ENCODE measurements around the gene PLCB2.

PLCB2 gene, protein sequence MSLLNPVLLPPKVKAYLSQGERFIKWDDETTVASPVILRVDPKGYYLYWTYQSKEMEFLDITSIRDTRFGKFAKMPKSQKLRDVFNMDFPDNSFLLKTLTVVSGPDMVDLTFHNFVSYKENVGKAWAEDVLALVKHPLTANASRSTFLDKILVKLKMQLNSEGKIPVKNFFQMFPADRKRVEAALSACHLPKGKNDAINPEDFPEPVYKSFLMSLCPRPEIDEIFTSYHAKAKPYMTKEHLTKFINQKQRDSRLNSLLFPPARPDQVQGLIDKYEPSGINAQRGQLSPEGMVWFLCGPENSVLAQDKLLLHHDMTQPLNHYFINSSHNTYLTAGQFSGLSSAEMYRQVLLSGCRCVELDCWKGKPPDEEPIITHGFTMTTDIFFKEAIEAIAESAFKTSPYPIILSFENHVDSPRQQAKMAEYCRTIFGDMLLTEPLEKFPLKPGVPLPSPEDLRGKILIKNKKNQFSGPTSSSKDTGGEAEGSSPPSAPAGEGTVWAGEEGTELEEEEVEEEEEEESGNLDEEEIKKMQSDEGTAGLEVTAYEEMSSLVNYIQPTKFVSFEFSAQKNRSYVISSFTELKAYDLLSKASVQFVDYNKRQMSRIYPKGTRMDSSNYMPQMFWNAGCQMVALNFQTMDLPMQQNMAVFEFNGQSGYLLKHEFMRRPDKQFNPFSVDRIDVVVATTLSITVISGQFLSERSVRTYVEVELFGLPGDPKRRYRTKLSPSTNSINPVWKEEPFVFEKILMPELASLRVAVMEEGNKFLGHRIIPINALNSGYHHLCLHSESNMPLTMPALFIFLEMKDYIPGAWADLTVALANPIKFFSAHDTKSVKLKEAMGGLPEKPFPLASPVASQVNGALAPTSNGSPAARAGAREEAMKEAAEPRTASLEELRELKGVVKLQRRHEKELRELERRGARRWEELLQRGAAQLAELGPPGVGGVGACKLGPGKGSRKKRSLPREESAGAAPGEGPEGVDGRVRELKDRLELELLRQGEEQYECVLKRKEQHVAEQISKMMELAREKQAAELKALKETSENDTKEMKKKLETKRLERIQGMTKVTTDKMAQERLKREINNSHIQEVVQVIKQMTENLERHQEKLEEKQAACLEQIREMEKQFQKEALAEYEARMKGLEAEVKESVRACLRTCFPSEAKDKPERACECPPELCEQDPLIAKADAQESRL

DNA sequence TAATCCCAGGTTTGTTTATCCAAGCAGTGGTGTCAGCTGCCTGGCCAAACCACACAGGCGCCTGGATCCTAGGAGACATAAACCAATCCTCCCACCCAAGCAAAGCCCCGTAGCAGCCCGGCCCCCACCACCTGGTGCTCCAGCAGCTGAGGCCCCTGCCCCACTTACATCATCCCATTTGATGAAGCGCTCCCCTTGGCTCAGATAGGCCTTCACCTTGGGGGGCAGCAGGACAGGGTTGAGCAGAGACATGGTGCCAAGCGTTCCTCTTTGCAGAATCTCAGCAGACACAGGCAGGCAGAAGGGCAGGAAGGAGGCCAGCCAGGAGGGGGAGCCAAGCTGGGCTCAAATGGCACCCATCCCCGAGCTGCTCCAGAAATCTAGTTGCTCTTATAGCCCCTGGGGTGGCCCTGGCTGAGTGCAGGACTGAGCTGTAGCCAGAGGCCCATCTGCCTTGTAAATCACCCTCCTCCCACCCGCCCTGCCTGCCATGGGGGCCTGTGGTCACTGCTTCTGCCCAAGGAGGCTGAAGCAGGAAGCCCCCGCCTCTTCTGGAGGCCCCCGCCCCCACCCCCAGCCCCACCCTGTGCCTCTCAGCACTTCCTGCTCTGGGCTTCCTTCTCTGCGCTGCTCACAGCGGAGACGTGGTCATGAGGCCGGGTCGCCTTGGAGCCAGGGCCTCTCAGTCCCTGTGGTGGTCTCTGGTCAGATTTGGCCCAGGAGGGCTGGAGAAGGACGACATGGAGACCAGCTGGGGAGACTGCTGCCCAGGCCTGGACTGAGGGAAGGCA is at the start of gene PLCB2:
Gene PLCB2, minus strand, starts transcription at position 515 of the 791 bp plus-strand sequence. Its CDS starts 263 bp downstream, at position 252.
- peak; percentile 90 for FAIRE-seq

DNA sequence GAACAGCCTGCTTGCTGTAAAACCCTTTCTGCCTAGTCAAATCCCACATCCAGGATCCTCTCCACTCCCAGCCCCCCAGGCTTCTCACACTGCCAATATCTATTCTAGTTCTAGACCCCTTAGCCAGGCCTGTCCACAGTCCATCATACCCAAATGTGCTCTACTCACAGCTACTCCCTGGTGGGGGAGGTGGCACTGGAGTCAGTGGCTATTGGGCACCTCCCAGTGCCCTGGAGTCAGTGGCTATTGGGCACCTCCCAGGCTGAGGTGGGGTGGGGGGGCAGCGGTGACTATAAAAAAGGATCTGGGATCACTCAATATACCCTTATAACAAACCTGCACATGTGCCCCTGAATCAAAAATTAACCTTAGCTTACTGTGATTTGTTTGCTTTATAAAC is 49.5 kb upstream of the PLCB2 start:
- FAIRE-seq (no peak), DNase-seq (ENCODE audit: insufficient read length, low spot score) (no peak)

More for the DNA sequence above, at the start of gene PLCB2:
- no peak for DNase-seq (ENCODE audit: insufficient read length, low spot score)

DNA sequence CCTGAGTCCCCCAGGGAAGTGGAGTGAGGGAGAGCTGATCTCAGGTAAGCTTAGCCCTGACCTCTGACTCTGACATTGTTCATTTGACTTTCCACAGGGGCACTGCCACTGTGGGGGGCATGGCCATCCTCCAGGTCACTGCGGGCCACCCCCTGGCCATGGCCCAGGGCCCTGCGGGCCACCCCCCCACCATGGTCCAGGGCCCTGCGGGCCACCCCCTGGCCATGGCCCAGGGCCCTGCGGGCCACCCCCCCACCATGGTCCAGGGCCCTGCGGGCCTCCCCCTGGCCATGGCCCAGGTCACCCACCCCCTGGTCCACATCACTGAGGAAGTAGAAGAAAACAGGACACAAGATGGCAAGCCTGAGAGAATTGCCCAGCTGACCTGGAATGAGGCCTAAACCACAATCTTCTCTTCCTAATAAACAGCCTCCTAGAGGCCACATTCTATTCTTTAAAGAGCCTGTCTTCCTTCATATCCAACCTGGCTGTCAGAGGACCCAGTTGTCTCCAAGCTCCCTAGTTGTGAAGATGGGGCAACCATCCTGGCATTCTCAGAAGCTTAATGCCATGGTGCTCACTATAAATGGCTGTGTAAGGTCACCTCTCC is 48.3 kb upstream of the PLCB2 start:
- no peak for FAIRE-seq

DNA sequence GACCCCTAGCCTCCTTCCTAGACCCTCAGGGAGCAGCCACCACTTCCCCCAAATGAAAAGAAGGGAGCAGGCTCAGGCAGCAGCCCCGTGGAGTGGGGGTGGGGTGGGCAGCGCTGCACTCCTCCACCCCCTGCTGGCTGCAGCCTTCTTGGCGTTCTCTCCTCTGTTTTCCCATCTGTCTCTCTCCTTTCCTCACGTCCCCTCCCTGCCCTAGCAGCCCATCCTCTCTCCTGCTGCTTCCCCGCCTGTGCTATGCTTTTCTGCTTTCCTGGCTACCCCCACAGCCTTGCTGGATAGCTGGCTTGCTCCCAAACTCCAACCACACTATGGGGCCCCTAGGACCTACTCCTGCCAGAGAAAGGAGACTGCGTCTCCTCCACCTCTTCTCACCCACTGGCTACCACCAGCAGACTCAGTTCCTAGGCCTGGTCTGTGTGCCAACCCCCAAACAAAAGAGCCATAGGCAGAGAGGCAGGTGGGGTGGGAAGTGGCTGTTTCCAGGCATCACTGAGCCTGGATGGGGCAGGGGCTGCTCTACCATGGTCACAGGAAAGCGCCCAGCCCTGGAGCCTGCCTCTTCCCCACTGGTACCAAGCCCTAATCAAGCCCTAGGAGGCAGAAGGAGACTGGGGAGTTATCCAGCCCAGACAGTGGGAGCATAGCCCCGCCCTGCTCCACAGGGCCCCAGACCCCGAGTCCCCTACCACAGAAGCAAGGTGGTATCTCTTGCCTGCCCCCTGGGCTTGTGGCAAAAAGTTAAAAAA is 46.9 kb upstream of the PLCB2 start:
- no peak for DNase-seq (ENCODE audit: insufficient read length, low spot score)

More for the DNA sequence above, 48.3 kb upstream of the PLCB2 start:
- DNase-seq (ENCODE audit: insufficient read length, low spot score), result no peak

DNA sequence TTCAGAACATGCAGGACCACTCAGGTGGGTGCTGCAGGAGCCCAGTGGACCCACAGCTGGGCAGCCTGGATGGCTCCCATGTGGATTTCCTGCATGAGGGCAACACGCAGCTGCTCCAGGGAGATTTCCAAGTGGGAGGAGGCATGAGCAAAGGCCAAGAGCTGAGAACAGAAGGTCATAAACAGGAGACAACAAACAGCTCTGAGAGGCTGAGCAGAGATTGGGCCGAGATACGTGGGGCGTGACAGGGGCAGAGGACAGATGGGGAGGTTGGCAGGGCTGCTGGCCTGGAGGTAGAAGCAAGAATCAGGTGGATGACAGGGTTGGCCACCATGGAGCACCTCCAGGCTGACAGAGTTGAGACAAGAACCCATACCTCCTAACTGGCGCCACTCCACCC is 46.0 kb upstream of the PLCB2 start:
- FAIRE-seq, result no peak

More for the DNA sequence above, 46.9 kb upstream of the PLCB2 start:
- FAIRE-seq, result no peak

DNA sequence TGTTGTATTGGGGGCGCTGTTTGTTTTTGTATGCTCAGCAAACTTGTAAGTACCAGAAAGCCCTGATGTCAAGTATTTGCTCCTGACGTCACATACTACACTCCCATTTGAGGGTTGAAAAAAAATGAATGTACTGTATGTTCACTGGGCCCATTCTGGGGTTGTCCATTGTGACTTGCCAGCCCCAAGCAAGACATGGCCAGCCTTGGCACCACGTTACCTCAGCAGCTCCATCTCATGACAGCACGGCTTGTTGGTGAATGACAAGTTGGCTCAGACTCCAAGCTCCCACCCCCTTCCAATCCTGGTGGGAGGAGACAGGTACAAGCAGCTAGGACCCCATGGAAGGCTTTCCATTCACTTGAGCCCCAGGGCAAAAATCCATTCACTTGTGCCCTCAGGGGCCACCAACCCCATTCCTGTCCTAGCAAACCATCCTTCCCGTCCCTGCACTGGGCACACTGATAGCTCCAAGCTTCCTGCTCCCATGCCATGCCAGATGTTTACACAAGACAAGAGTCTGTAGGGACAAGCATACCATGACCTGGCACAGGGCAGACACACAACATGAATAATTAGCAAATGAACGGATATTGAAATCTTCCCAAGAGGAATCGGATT is 44.7 kb upstream of the PLCB2 start:
- FAIRE-seq (no peak), DNase-seq (ENCODE audit: insufficient read length, low spot score) (no peak)

More for the DNA sequence above, 46.0 kb upstream of the PLCB2 start:
- no peak for DNase-seq (ENCODE audit: insufficient read length, low spot score)

DNA sequence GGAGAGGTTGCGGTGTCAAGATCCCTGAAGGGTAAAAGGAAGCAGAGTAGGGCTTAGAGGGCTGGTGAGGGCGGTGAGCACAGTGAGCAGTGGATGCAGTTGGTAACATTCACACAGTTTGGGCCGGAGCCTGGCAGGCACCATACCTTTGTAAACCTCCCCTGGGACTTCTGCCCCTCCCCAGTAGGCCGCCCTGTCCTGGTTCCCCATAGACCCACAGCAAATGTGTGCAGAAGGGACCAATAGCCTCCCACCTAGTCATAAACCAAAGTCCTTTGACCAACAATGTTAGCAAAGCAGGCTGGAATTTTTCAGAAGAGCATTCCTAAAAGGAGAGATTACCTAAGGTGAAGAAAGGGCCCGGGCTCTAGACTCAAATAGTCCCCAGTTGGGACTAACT is 41.4 kb upstream of the PLCB2 start:
- no peak for DNase-seq (ENCODE audit: insufficient read length, low spot score)
- FAIRE-seq, result no peak

DNA sequence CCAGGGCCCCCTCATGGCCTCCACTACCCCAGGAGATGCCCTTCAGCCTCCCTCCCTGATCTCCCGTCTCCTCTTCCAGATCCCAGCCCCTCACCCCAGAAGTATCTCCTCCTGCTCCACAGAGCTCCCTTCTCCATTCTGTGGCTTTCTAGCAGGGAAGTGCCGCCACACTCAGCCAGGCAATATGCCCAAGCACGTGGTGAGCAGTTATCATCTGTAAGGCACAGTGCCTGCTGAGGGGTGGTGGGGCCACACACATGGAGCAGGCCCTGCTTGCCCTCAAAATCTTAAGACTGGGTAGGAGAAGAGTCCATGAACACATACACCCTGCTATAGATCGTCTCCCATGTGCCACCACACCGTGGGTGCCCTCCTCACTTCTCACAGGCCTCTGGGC is 40.7 kb upstream of the PLCB2 start:
- DNase-seq (ENCODE audit: insufficient read length, low spot score), result no peak
- FAIRE-seq, result no peak

DNA sequence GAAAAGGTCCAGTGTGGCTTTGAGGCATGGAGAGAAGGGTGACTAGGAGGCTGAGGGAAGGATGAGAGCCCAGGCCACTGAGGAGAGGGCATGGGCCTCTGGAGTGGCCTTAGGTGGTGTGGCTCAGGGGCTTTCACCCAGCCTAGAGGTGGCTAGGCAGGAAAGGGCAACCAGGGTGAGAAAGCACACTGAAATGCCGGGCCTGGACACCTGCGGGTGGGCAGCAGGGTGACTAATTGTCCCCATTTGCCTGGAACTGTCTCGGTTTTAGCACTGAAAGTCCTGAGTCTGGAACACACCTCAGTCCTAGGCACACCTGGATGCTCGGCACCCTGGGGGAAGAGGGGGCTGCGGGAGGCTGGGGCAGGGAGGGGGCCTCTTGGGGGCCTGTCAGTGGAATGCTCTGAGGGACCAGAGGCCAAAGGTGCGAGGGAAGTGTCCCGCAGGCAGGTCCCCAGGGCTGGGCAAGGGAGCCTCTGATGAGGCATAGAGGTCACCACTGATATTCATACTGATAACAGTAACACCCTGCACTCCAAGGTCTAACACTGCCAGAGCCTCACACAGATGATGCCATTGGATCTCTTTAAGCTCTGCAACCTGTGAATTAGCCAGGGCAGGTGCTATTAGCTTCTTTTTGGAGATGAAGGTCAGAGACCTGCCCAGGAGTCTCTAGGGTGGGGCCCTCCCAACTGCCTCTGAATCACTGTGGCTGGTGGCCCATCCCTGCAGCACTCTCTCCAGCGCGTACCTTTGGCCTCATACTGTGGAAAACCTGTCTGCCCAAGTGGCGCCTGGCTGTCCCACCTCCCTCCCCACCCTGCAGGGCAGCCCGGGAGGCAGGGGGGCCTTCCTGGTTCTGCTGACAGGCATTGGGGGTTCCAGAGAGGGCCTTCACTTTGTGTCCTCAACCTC is 40.1 kb upstream of the PLCB2 start:
- no peak for FAIRE-seq
- no peak for DNase-seq (ENCODE audit: insufficient read length, low spot score)

DNA sequence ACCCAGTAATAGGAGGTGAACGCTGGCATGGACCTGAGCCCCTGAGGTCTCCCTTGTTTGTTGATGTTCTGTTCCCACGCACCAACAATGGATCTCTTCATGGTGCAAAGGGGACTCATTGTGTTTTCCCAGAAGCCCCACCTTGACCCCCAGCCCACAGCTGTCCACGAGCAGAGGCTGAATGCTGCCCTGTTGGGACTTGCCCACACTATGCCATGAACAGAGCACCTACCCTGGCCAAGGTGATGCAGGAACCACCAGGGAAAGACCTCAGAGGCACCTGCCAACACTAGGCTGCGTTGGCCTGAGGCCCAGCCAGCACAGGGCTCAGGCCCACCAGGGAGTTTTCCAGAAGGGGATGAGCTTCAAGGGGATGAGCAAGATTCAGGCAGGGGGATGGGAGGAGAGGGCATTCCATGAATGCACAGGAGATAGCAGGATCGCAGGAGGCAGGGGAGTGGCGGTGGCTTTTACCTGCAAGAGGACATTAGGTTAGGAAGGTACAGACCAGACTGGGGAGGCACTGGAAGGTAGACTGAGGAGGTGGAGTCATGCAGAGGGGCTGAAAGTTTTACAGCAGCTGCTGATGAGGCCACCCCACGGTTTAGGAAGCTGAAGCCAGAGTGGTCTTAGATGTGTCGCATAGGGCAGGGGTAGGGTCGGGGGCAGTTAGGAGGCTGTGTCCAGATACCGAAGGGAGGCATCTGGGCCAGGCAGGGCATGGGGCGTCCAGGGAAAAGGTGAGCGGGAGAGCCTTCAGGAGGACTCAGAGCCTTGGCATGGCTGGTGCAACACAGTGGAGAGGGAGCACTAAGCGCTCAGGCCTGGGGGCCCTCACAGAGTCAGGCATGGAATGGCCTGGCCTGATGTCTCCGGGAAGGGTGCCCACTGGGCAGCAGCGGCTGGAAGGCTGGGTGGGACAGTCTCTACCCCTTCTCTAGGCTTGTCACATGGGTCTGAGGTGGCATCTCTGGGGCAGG is 39.1 kb upstream of the PLCB2 start:
- FAIRE-seq (no peak), DNase-seq (ENCODE audit: insufficient read length, low spot score) (no peak)

DNA sequence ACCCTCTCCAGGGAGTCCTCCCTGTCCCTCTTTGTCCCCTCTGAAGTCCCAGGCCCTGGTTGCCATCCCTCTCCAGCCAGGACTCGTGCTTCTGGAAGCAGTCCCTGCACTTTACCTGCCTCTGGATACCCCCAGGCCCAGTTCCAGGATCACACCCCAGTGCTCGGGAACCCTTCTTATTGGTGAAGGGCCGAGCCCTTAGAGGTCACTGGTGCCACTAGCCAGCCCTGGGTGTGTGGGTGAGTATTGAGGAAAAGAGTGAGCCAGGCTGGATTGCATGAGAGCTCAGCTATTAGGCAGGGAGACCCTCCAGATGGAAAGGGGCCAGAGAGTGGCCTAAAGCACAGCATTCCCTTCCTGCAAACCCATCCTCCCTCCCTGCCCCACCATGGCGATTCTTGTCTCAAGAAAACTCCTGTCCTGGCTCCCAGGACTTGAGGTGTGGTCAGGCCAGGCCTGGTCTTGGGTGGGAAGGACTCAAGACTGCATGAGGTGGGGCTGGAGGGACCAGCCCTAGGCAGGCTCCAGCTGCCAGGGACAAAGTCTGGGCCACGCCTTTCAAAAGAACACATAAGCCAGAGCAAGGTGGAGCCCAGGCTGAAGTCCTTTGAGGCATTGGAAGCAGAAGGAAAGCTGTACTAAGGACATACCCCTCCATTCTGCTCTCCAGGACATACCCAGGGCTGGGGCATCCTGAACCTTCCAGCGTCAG is 38.3 kb upstream of the PLCB2 start:
- no peak for FAIRE-seq
- DNase-seq (ENCODE audit: insufficient read length, low spot score), result no peak

DNA sequence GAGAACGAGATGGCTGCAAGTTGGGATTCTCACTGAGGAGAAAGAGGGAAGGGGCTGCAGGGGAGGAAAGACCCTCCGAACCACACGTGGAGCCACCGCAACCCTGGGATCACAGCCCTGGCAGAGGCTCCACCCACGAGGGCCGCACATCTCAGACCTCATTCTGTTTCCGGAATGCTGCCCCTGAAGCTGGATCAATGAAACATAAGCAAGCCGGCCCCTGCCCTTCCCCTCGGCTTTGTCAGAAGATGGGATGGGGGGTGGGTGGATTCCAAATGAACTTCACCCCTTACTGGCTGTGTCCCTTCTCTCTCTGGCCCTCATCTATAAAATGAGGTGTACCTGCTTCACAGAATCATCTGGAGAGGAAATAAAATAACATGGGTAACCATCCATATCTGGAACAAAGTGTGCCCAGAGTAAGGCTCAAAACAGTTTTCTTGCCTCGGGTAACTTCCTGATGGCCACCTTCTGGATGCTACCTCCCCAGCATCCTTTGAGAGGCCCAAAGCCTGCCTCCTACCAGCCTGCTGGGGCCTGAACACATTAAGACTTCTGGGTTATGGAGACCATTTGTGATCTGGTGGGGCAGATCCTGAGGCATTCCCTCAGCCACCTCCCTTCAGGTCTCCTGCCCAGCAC is 37.6 kb upstream of the PLCB2 start:
- DNase-seq (ENCODE audit: insufficient read length, low spot score), result no peak
- no peak for FAIRE-seq

DNA sequence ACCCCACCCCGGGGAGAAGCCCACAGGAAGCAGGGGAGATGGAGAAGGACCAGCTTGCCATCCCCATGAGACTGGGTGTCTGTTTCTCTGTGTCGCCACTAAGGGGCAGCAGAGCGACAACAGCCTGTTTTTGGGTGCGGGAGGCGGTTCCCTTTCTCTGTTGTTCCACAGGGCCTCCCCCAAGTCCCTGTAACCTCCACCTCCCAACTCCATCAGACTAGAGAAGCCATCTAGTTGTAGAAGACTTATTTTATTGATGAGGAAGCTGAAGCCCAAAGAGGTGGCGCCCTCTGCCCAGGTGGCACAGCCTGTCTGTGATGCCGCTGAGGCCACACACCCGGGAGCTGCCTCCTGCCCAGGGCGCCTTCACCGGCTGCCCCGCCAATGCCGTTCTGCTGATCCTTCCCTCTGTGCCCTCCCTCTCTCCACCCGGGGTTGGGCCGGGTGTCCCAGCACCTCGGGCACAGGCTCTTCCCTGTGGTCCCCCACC is 36.9 kb upstream of the PLCB2 start:
- FAIRE-seq (peak; percentile 78), DNase-seq (ENCODE audit: insufficient read length, low spot score) (peak; percentile 77)

DNA sequence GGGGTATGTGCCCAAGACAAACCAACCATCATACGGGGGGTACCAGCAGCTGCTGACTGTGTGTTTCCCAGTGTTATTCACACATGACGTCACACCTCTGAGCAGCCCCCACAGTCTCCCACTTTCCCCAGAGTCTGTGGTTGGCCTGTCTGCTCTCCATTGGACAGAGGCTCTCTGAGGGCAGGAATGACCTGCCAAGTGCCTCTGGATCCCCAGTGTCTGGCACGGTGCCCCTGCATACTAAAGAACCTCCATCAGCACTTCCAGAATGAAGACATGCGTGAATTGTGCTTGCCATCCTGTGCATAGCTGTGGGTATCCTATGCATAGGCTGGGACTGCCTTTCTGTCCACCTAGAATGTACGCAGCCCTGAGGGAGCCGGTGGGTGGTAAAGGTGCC is 36.5 kb upstream of the PLCB2 start:
- FAIRE-seq, result no peak

DNA sequence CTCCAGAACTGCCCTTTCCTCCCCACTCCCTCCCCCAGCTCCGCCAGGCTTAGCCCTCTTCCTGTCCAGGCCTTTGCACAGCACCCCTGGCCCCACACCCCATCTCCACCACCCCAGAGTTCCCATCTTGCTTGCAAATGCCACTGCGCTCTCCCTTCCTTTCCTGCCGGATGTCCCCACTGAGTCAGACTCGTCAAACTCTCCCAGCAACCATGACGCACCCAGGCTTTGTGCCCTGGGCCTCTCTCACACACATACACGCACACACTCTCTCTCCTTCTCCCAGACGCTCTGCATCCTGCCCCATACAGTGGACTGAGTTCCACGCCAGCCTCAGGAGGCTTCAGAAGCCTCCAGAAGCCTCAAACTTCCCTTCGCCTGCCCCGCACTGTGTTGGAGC is 35.8 kb upstream of the PLCB2 start:
- no peak for DNase-seq (ENCODE audit: insufficient read length, low spot score)
- FAIRE-seq, result no peak

More for the DNA sequence above, 36.5 kb upstream of the PLCB2 start:
- no peak for DNase-seq (ENCODE audit: insufficient read length, low spot score)

All from GM19239 (cell line).